CD4-positive, alpha-beta T cell (primary cell): ENCODE measurements around the gene SASS6. TPM values are rescaled to one million over a fixed set of nuclear protein-coding genes. Genes with fewer than 3 reads are reported as not detected.

Experiments
- ATAC-seq: fragments of 200-7000 bp; cut with Tn5 transposase; one replicate; pipeline ENCODE4 v1.10.0; 2022; ENCODE audit warnings: mild to moderate bottlenecking; ENCODE audit not compliant: poor library complexity
- CTCF ChIA-PET: fragments of 350-600 bp; sonication (Branson Sonifier 250); formaldehyde crosslinking; loops from one replicate; lab custom pipeline; 2021; ENCODE audit warnings: antibody characterized with exemption, inconsistent platforms; lab: Charles Lee
- POLR2A ChIA-PET: fragments of 350-600 bp; sonication (Branson Sonifier 250); formaldehyde crosslinking; loops from one replicate; lab custom pipeline; 2021; ENCODE audit warnings: antibody characterized with exemption, inconsistent platforms; lab: Charles Lee
- DNase-seq, 14 experiments: peaks; one replicate each; pipeline ENCODE4 v3.0.0-alpha.2; 2013 to 2020; ENCODE audit warnings: mixed read lengths in 2 of 14
- H3K27ac ChIP-seq, 2 donors: one replicate each; pipeline versions ENCODE4 v1.5.1 to v1.7.0; 2013; ENCODE audit warnings: low read length in 2 of 2, low read depth in 1 of 2, mild to moderate bottlenecking in 1 of 2
- H3K27me3 ChIP-seq, 2 experiments: 1 replicate in 1 of 2; 2 replicates in 1 of 2; pipeline versions ENCODE4 v1.6.1 to v1.7.0; 2013; ENCODE audit warnings: low read length in 2 of 2, control low read depth in 1 of 2, mild to moderate bottlenecking in 1 of 2, moderate library complexity in 1 of 2; ENCODE audit not compliant: insufficient read depth in 2 of 2, control insufficient read depth in 1 of 2
- H3K36me3 ChIP-seq: one replicate; pipeline ENCODE4 v1.6.1; 2013; ENCODE audit warnings: low read length, control low read depth; ENCODE audit not compliant: insufficient read depth
- H3K4me1 ChIP-seq: one replicate; pipeline ENCODE4 v1.6.1; 2013; ENCODE audit warnings: low read length, control low read depth; ENCODE audit not compliant: insufficient read depth
- H3K4me3 ChIP-seq: one replicate; pipeline ENCODE4 v1.5.1; 2013; ENCODE audit warnings: mild to moderate bottlenecking, low read length, moderate library complexity
- H3K9me3 ChIP-seq, 2 experiments: 1 replicate in 1 of 2; 2 replicates in 1 of 2; pipeline versions ENCODE4 v1.6.1 to v1.7.0; 2013; ENCODE audit warnings: low read length in 2 of 2, mild to moderate bottlenecking in 2 of 2, control low read depth in 1 of 2, moderate library complexity in 1 of 2; ENCODE audit not compliant: control insufficient read depth in 1 of 2, insufficient read depth in 1 of 2
- H3K27ac Mint-ChIP-seq: one replicate; pipeline ENCODE4 v1.8.0; 2020; ENCODE audit warnings: mixed read lengths
- H3K27me3 Mint-ChIP-seq: one replicate; pipeline ENCODE4 v1.8.0; 2021; ENCODE audit warnings: mixed read lengths
- H3K36me3 Mint-ChIP-seq: one replicate; pipeline ENCODE4 v1.8.0; 2021; ENCODE audit warnings: low read depth, mixed read lengths
- H3K4me1 Mint-ChIP-seq: one replicate; pipeline ENCODE4 v1.8.0; 2021; ENCODE audit warnings: low read depth, mixed read lengths
- H3K4me3 Mint-ChIP-seq: one replicate; pipeline ENCODE4 v1.8.0; 2020; ENCODE audit warnings: mild to moderate bottlenecking, mixed read lengths
- H3K9me3 Mint-ChIP-seq: one replicate; pipeline ENCODE4 v1.8.0; 2020; ENCODE audit warnings: mixed read lengths
- CTCF ChIP-seq: fragments of 200-600 bp; IDR thresholded peaks from one replicate; pipeline ENCODE4 v1.8.0; 2022; ENCODE audit warnings: antibody characterized with exemption, mild to moderate bottlenecking
- intact Hi-C, 2 experiments: fragments of 100-400 bp; cut with DNase I in 1 of 2; cut with micrococcal nuclease in 1 of 2; formaldehyde crosslinking; loops; one replicate each; pipeline versions ENCODE4 v1.15.1 to v1.9.0; 2023 to 2025; cut with DNase I, micrococcal nuclease
- total RNA-seq, 174 experiments: library from RNA in 2 of 174; stranded (reverse) in 2 of 174; gene quantifications; one replicate each; pipeline ENCODE4 v1.2.3 and lab custom pipeline; 2021 to 2026

Gene SASS6
- total RNA-seq, 2 experiments from 2014 or later, result 1.7 to 1.8 TPM

- no peak for TF ChIP-seq CTCF
- no peak overlapping the region for H3K27ac ChIP-seq
- Mint-ChIP-seq H3K27ac (no peak overlapping the region), H3K27me3 (no peaks in the 10 kb centered on the region), H3K4me1 (peaks cover 7% of the 10 kb centered on the region), H3K36me3 (peaks cover 97% of the 10 kb centered on the region), H3K4me3 (no peak overlapping the region), H3K9me3 (no peaks in the 10 kb centered on the region)
- no peaks in the 10 kb centered on the region for H3K4me1 ChIP-seq
- CTCF ChIA-PET, result no interaction called here
- no peaks in the 10 kb centered on the region for H3K9me3 ChIP-seq
- no peak for DNase-seq
- intact Hi-C loops, result no loop called here
- no peaks in the 10 kb centered on the region for H3K27me3 ChIP-seq
- no peak overlapping the region for H3K4me3 ChIP-seq
- peaks cover 87% of the 10 kb centered on the region for H3K36me3 ChIP-seq
- POLR2A ChIA-PET, result no interaction called here
- ATAC-seq, result no peak
Measured at GRCh38 chr1:100077531-100077930, 55.2 kb downstream of the SASS6 start.

GRCh38 chr1:100076744-100077143 is 56.0 kb downstream of the SASS6 start:
- DNase-seq (no peak), ATAC-seq (no peak)
- Histone ChIP-seq H3K27ac (no peak overlapping the region), H3K27me3 (no peaks in the 10 kb centered on the region), H3K9me3 (no peaks in the 10 kb centered on the region), H3K36me3 (peaks cover 87% of the 10 kb centered on the region), H3K4me3 (no peak overlapping the region), H3K4me1 (no peaks in the 10 kb centered on the region)
- ChIA-PET CTCF (no interaction called here), POLR2A (no interaction called here)
- no peak for TF ChIP-seq CTCF
- intact Hi-C loops, result no loop called here
- Mint-ChIP-seq H3K36me3 (peaks cover 99% of the 10 kb centered on the region), H3K27ac (peak overlapping the region; percentile 39), H3K27me3 (no peaks in the 10 kb centered on the region), H3K4me1 (peaks cover 7% of the 10 kb centered on the region), H3K9me3 (no peaks in the 10 kb centered on the region), H3K4me3 (no peak overlapping the region)

- ATAC-seq, result no peak
- Mint-ChIP-seq H3K27ac (peak overlapping the region; percentile 39), H3K9me3 (no peaks in the 10 kb centered on the region)
Measured at GRCh38 chr1:100076319-100076718, 56.4 kb downstream of the SASS6 start.

More at GRCh38 chr1:100076319-100076718, 56.4 kb downstream of the SASS6 start:
- no peaks in the 10 kb centered on the region for H3K27me3 ChIP-seq
- H3K4me1 Mint-ChIP-seq, result peaks cover 7% of the 10 kb centered on the region
- H3K27me3 Mint-ChIP-seq, result no peaks in the 10 kb centered on the region
- no peak for DNase-seq
- POLR2A ChIA-PET, result no interaction called here
- CTCF ChIA-PET, result no interaction called here
- no peak overlapping the region for H3K4me3 ChIP-seq
- TF ChIP-seq CTCF, result no peak
- H3K36me3 Mint-ChIP-seq, result peaks cover 99% of the 10 kb centered on the region
- intact Hi-C loops, result no loop called here
- H3K4me3 Mint-ChIP-seq, result no peak overlapping the region
- H3K27ac ChIP-seq, result no peak overlapping the region
- peaks cover 87% of the 10 kb centered on the region for H3K36me3 ChIP-seq
- no peaks in the 10 kb centered on the region for H3K9me3 ChIP-seq
- no peaks in the 10 kb centered on the region for H3K4me1 ChIP-seq
